ENCODE measurements around the gene PSME1. TPM values are rescaled to one million over a fixed set of nuclear protein-coding genes. Genes with fewer than 3 reads are reported as not detected.

The PSME1 gene
- total RNA-seq, 1 donor from 2014 or later, result 385 TPM

GRCh38 chr14:24147761-24148428 lies 11.9 kb downstream of the PSME1 start:
- no peak for TF ChIP-seq CTCF (conservative IDR thresholded peaks at IDR 0.05; ENCODE audit: low read depth, low read length)
- no peak for DNase-seq (ENCODE audit: low read depth)
- H3K4me3 ChIP-seq (ENCODE audit: low read depth, low read length), result peak overlapping the region; percentile 94

GRCh38 chr14:24149302-24149969 lies 13.4 kb downstream of the PSME1 start:
- no peak for TF ChIP-seq CTCF (conservative IDR thresholded peaks at IDR 0.05; ENCODE audit: low read depth, low read length)
- no peak for DNase-seq (ENCODE audit: low read depth)
- no peak overlapping the region for H3K4me3 ChIP-seq (ENCODE audit: low read depth, low read length)

- H3K4me3 ChIP-seq (ENCODE audit: low read depth, low read length), result no peak overlapping the region
- no peak for DNase-seq (ENCODE audit: low read depth)
- TF ChIP-seq CTCF (conservative IDR thresholded peaks at IDR 0.05; ENCODE audit: low read depth, low read length), result no peak
Observed at GRCh38 chr14:24150061-24150460, 14.1 kb downstream of the PSME1 start.

- no peak overlapping the region for H3K4me3 ChIP-seq (ENCODE audit: low read depth, low read length)
- no peak for DNase-seq (ENCODE audit: low read depth)
- TF ChIP-seq CTCF (conservative IDR thresholded peaks at IDR 0.05; ENCODE audit: low read depth, low read length), result no peak
Observed at GRCh38 chr14:24150567-24150966, 14.6 kb downstream of the PSME1 start.

- DNase-seq (ENCODE audit: low read depth), result no peak
- no peak overlapping the region for H3K4me3 ChIP-seq (ENCODE audit: low read depth, low read length)
- no peak for TF ChIP-seq CTCF (conservative IDR thresholded peaks at IDR 0.05; ENCODE audit: low read depth, low read length)
Observed at GRCh38 chr14:24150993-24151392, 15.0 kb downstream of the PSME1 start.

- TF ChIP-seq CTCF (conservative IDR thresholded peaks at IDR 0.05; ENCODE audit: low read depth, low read length), result no peak
- H3K4me3 ChIP-seq (ENCODE audit: low read depth, low read length), result no peak overlapping the region
- no peak for DNase-seq (ENCODE audit: low read depth)
Observed at GRCh38 chr14:24151404-24152080, 15.5 kb downstream of the PSME1 start.

Data from epithelial cell of proximal tubule (primary cell).